SK-N-SH (cell line): ENCODE measurements around the gene NGLY1.

Experiments
- CHD2 ChIP-seq: fragments of 150-350 bp; IDR thresholded peaks from 2 replicates; pipeline ENCODE4 v1.6.1; 2018; ENCODE audit warnings: low read length; ENCODE audit not compliant: partially characterized antibody
- MXI1 ChIP-seq: IDR thresholded peaks from 2 replicates; pipeline ENCODE4 v1.6.1; 2012; ENCODE audit warnings: mild to moderate bottlenecking, low read depth, low read length, improper control_type of control experiment
- SMC3 ChIP-seq: IDR thresholded peaks from 2 replicates; pipeline ENCODE4 v1.6.1; 2012; ENCODE audit warnings: low read depth, low read length, improper control_type of control experiment
- YY1 ChIP-seq: IDR thresholded peaks from 2 replicates; pipeline ENCODE4 v1.4.0; 2012; ENCODE audit warnings: low read depth, mild to moderate bottlenecking
- TF ChIP-seq, protein P1 (sequence below): fragments of 150-350 bp; IDR thresholded peaks from 2 replicates; pipeline ENCODE4 v1.6.1; 2017; ENCODE audit warnings: antibody characterized with exemption, low read length, low read depth, borderline replicate concordance
- TF ChIP-seq, protein P2 (sequence below): IDR thresholded peaks from 2 replicates; pipeline ENCODE4 v1.4.0; 2012; ENCODE audit warnings: low read depth
- TF ChIP-seq, protein P3 (sequence below): fragments of 200-600 bp; sonication (generic); IDR thresholded peaks from 2 replicates; pipeline ENCODE4 v1.6.1; 2017; ENCODE audit warnings: antibody characterized with exemption, mild to moderate bottlenecking, moderate library complexity
- TF ChIP-seq, protein P4 (sequence below): IDR thresholded peaks from 2 replicates; pipeline ENCODE4 v1.6.1; 2012; ENCODE audit warnings: mild to moderate bottlenecking, low read depth, low read length, moderate library complexity

DNA sequence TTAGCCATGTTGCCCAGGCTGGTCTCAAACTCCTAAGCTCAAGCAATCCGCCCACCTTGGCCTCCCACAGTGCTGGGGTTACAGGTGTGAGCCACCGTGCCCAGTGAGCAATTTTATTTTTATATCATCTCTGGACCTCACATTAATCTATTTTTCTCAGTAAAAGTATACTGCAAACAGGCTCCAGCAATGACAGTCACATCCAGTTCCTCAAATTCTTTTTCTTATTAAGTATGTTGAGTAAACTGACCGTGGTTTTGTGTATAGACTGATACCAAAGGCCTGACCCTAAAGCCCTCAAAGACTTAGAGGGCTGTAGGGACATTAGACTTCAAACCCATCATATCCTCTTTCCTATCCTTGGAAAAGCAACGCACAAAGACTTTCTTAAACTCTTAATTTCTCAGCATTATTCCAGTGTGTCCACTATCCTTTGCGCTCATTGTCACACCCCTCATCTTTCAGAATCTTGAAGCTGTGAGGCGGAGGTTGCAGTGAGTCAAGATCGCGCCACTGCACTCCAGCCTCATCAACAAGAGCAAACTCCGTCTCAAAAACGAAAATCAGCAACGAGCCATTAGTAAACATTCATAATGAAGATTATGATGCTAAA is 2.0 kb downstream of the NGLY1 start:
- TF ChIP-seq, protein P1, sequence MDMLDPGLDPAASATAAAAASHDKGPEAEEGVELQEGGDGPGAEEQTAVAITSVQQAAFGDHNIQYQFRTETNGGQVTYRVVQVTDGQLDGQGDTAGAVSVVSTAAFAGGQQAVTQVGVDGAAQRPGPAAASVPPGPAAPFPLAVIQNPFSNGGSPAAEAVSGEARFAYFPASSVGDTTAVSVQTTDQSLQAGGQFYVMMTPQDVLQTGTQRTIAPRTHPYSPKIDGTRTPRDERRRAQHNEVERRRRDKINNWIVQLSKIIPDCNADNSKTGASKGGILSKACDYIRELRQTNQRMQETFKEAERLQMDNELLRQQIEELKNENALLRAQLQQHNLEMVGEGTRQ: no peak
- TF ChIP-seq SMC3 (no peak), YY1 (no peak), CHD2 (no peak), MXI1 (no peak)
- TF ChIP-seq, protein P2, sequence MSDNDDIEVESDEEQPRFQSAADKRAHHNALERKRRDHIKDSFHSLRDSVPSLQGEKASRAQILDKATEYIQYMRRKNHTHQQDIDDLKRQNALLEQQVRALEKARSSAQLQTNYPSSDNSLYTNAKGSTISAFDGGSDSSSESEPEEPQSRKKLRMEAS: no peak
- TF ChIP-seq, protein P3, sequence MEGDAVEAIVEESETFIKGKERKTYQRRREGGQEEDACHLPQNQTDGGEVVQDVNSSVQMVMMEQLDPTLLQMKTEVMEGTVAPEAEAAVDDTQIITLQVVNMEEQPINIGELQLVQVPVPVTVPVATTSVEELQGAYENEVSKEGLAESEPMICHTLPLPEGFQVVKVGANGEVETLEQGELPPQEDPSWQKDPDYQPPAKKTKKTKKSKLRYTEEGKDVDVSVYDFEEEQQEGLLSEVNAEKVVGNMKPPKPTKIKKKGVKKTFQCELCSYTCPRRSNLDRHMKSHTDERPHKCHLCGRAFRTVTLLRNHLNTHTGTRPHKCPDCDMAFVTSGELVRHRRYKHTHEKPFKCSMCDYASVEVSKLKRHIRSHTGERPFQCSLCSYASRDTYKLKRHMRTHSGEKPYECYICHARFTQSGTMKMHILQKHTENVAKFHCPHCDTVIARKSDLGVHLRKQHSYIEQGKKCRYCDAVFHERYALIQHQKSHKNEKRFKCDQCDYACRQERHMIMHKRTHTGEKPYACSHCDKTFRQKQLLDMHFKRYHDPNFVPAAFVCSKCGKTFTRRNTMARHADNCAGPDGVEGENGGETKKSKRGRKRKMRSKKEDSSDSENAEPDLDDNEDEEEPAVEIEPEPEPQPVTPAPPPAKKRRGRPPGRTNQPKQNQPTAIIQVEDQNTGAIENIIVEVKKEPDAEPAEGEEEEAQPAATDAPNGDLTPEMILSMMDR: no peak
- TF ChIP-seq, protein P4, sequence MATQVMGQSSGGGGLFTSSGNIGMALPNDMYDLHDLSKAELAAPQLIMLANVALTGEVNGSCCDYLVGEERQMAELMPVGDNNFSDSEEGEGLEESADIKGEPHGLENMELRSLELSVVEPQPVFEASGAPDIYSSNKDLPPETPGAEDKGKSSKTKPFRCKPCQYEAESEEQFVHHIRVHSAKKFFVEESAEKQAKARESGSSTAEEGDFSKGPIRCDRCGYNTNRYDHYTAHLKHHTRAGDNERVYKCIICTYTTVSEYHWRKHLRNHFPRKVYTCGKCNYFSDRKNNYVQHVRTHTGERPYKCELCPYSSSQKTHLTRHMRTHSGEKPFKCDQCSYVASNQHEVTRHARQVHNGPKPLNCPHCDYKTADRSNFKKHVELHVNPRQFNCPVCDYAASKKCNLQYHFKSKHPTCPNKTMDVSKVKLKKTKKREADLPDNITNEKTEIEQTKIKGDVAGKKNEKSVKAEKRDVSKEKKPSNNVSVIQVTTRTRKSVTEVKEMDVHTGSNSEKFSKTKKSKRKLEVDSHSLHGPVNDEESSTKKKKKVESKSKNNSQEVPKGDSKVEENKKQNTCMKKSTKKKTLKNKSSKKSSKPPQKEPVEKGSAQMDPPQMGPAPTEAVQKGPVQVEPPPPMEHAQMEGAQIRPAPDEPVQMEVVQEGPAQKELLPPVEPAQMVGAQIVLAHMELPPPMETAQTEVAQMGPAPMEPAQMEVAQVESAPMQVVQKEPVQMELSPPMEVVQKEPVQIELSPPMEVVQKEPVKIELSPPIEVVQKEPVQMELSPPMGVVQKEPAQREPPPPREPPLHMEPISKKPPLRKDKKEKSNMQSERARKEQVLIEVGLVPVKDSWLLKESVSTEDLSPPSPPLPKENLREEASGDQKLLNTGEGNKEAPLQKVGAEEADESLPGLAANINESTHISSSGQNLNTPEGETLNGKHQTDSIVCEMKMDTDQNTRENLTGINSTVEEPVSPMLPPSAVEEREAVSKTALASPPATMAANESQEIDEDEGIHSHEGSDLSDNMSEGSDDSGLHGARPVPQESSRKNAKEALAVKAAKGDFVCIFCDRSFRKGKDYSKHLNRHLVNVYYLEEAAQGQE: no peak
